Effector memory CD4-positive, alpha-beta T cell (primary cell): ENCODE data around the gene NDFIP2.

Experiments
- DNase-seq, 3 donors: peaks; one replicate each; pipeline ENCODE4 v3.0.0-alpha.2; 2020
- H3K27ac ChIP-seq: 2 replicates; pipeline ENCODE4 v1.7.0; 2013; ENCODE audit warnings: mild to moderate bottlenecking, low read length, moderate library complexity; ENCODE audit not compliant: insufficient read depth, poor library complexity, severe bottlenecking
- H3K27me3 ChIP-seq: replicated peaks from 2 replicates; pipeline ENCODE4 v1.7.0; 2013; ENCODE audit warnings: mild to moderate bottlenecking, low read length; ENCODE audit not compliant: insufficient read depth, control insufficient read depth, poor library complexity, severe bottlenecking
- H3K36me3 ChIP-seq: 2 replicates; pipeline ENCODE4 v1.7.0; 2013; ENCODE audit warnings: mild to moderate bottlenecking, low read length, moderate library complexity; ENCODE audit not compliant: control insufficient read depth, insufficient read depth
- H3K4me1 ChIP-seq: 2 replicates; pipeline ENCODE4 v1.7.0; 2013; ENCODE audit warnings: low read length, mild to moderate bottlenecking; ENCODE audit not compliant: control insufficient read depth, insufficient read depth, poor library complexity, severe bottlenecking
- H3K4me3 ChIP-seq: 2 replicates; pipeline ENCODE4 v1.7.0; 2013; ENCODE audit warnings: low read length, low read depth, mild to moderate bottlenecking; ENCODE audit not compliant: insufficient read depth, poor library complexity, severe bottlenecking
- H3K9me3 ChIP-seq: 2 replicates; pipeline ENCODE4 v1.7.0; 2013; ENCODE audit warnings: mild to moderate bottlenecking, low read length, moderate library complexity; ENCODE audit not compliant: control insufficient read depth

The NDFIP2 gene

DNA sequence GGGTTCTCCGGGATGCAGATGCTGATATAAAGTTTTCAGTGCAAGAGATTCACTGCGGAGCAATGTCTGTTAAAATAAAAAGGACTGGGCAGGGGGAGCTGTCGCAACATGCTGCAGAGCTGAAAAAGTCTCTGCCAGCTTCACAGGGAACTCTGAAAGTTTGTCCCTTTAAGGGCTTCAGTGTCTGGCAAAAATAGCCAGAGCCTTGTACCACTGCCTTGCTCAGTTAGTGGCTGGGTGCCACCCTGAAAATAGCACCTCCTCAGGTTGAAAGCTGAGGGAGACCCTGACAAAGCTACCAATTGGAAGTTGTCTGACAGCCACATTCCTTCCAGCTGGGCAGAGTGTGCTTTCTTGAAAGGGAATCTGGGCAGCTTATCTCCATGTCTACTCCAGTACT, 3.0 kb upstream of the NDFIP2 start:
- Histone ChIP-seq H3K27ac (no peak overlapping the region), H3K27me3 (no peaks in the 10 kb centered on the region), H3K4me1 (peaks cover 6% of the 10 kb centered on the region), H3K36me3 (no peaks in the 10 kb centered on the region), H3K9me3 (no peaks in the 10 kb centered on the region), H3K4me3 (no peak overlapping the region)
- DNase-seq, result no peak

DNA sequence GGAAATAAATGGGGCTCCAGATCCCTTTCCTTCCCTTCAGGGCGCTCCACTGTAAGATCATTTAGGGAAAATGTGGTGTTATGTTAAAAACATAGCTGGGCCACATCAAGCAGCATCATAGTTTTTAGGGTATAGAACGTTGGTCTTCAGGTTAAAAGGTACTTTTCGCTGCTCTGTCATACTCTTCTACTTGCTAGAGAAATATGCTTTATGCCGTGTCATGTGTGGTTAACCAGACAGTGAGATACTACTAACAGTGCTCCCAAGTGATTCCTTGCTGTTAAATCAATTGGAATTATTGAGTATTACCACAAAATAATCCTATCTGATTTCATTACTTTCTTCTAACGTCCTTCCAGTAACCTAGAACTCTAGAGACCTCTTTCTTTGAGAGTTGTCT, 1.1 kb upstream of the NDFIP2 start:
- H3K4me1 ChIP-seq, result peaks cover 6% of the 10 kb centered on the region
- H3K27me3 ChIP-seq, result no peaks in the 10 kb centered on the region
- no peak overlapping the region for H3K4me3 ChIP-seq
- H3K36me3 ChIP-seq, result no peaks in the 10 kb centered on the region
- H3K27ac ChIP-seq, result no peak overlapping the region
- H3K9me3 ChIP-seq, result no peaks in the 10 kb centered on the region
- DNase-seq, result no peak

DNA sequence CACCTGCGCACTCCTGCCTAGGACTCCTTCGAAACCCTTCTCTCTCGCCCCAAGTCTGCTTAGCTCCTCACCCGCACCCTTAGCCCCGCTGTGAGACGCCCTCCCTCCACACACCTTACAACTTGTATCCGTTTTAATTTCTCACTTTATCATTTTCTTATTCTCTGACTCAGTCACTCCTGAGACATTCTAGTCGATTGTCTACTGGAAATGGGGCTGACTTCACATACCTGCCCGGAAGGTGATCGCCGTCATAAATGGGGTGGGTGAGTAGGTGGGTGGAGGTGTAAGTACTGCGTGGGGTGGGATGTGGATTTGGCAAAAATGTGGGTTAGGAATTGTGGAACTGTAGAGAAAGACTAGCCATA, 714 bp downstream of the NDFIP2 start:
- DNase-seq, result peak; percentile 7 to 46 (median 32)
- Histone ChIP-seq H3K36me3 (no peaks in the 10 kb centered on the region), H3K27me3 (no peaks in the 10 kb centered on the region), H3K9me3 (no peaks in the 10 kb centered on the region), H3K4me1 (peaks cover 6% of the 10 kb centered on the region), H3K27ac (peak overlapping the region; percentile 57), H3K4me3 (peak overlapping the region; percentile 83)

DNA sequence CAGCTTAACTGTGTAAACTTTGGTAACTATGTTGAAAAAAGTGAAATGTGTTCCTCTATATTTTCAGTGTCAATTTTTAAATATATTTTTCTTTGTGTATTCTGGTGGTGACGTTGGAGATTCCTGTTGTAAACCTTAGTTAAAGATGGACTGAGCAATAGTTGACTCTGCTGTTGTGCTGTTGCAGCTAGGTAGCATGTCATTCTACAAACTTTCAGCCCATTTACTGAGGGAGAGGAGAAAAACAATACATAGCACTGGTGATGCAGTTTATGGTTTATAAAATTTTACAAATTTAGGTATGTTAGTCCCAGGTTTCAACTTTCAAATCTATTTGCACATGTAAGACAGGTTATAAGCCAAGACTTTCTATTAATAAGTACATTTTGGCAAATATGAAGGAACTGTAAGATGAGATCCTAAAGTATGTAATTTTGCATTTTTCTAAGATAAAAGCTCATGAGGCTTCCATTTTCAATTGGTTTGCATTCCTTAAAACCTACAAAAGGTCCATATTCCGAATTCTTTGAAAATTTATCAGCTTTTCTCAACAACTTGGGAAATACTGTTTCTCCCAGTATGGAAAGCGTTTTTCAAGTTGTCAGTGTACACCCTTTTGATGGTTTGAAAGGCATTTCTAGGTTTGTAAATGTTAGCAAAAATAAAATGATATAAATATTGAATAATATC, 1.5 kb downstream of the NDFIP2 start:
- Histone ChIP-seq H3K36me3 (no peaks in the 10 kb centered on the region), H3K27me3 (no peaks in the 10 kb centered on the region), H3K27ac (no peak overlapping the region), H3K9me3 (no peaks in the 10 kb centered on the region), H3K4me3 (peak overlapping the region; percentile 83), H3K4me1 (peaks cover 6% of the 10 kb centered on the region)
- DNase-seq, result no peak

DNA sequence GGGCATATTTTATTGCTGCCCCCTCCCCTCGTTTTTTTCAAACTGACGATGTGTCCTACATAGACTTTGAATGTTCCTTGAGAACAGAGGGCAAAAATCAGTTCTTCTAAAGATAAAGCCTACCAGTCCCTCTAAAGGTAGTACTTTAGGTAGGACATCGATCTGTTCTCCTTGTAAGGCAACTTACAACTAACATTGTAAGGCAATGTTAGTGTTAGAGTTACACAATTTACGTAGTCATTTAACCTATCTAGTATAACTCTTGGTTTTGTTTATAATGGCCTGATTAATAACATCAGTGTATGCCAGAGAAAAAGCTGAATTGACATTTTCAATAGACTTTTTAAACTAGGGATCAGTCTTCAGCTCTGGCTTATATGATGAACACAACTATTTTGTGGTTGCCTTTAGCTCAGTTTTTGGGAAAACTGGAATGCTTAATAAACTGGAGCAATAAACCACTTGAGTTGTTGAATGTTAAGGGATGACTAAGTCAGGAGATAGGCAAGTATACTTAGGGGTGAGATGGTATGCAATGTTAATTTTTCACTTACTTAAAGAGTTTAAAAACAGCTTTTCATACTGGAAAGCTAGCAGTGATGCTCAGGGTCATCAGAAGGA, 2.2 kb downstream of the NDFIP2 start:
- H3K36me3 ChIP-seq, result no peaks in the 10 kb centered on the region
- H3K27me3 ChIP-seq, result no peaks in the 10 kb centered on the region
- H3K27ac ChIP-seq, result no peak overlapping the region
- peaks cover 6% of the 10 kb centered on the region for H3K4me1 ChIP-seq
- H3K9me3 ChIP-seq, result no peaks in the 10 kb centered on the region
- H3K4me3 ChIP-seq, result no peak overlapping the region
- no peak for DNase-seq

DNA sequence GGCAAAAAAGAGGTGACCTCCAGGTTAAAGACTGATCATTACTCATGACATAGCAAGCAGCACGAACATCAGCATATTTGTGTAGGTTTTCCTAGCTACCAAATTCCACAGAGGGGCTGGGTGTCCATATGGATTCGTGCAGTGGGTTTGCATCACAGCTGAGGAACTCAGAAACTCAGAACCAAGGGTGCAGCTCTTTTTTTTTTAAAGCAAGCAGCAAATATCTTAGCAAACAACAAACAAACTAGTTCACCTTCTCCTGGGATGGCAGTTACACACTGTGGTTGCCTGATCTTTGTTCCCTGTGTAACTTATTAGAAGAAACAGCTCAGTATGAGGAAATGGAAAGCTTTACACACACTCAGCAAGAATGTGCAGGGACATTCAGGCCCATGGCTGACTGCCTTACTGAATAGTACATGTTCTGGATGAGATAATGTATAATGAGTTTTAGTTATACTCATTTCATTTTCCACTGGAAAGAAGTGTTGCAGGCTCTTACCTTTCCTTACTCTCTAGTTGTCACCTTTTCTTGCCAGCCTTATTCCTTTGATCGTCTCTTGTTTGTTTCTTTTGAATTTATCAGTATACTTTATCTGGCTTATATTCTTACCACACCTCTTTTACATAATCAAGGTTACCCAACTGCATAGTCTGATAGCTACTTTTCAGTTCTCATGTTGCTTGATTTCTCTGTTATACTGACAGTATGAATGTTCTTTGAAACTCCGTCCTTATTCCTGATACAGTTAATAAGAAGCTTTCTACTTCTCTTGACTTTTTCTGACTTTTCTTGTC, 4.3 kb downstream of the NDFIP2 start:
- Histone ChIP-seq H3K4me1 (peaks cover 6% of the 10 kb centered on the region), H3K9me3 (no peaks in the 10 kb centered on the region), H3K36me3 (no peaks in the 10 kb centered on the region), H3K27me3 (no peaks in the 10 kb centered on the region), H3K4me3 (no peak overlapping the region), H3K27ac (no peak overlapping the region)
- no peak for DNase-seq

DNA sequence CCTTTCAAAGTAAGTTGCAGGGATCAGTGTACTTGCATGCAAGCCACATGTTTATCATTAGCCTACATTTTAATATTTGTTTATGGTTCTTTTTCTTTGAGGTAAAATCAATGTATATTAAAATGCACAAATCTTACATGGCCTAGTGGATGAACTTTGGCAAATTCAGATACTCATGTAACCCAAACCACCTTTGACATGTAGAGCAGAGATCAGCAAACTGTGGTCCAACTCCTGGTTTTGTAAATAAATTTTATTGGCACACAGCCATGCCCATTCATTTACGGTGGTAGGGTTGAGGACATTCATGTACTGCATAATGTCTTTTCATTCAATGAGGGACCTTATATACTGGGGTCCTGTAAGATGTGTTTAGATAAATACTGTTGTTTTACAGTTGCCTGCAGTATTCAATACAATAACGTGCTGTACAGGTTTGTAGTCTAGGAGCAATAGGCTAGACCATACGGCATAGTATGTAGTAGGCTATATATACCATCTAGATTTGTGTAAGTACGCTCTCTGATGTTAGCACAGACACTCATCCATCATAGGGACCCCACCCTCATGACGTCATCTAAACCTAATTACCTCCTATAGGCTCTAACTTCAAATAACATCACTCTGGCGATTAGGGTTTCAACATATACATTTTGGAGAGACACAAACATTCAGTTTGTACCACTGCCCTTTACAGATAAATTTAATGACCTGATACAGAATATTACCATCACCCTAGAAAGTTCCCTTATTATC, 5.7 kb downstream of the NDFIP2 start:
- DNase-seq, result no peak
- Histone ChIP-seq H3K36me3 (no peaks in the 10 kb centered on the region), H3K9me3 (no peaks in the 10 kb centered on the region), H3K4me1 (peaks cover 3% of the 10 kb centered on the region), H3K27me3 (no peaks in the 10 kb centered on the region), H3K4me3 (no peak overlapping the region), H3K27ac (no peak overlapping the region)

DNA sequence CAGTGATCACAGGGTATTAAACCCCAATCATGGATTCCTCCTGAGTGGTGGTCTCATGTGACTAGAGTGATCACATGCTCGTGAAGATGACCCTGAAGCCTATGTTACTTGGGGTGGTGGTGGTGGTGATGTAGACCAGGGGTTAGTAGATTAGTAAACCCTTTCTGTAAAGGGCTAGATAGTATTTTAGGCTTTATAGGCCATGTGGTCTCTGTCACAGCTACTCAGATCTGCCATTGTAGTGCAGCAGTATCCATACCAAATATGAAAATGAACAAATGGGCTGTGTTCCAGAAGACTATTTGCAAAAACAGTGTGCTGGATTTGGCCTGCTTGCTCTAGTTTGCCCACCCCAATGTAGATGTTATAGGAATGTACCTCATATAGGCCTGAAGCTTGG, 9.4 kb downstream of the NDFIP2 start:
- Histone ChIP-seq H3K27me3 (no peaks in the 10 kb centered on the region), H3K9me3 (no peaks in the 10 kb centered on the region), H3K4me1 (no peaks in the 10 kb centered on the region), H3K27ac (no peak overlapping the region), H3K36me3 (no peaks in the 10 kb centered on the region), H3K4me3 (no peak overlapping the region)
- DNase-seq, result no peak

DNA sequence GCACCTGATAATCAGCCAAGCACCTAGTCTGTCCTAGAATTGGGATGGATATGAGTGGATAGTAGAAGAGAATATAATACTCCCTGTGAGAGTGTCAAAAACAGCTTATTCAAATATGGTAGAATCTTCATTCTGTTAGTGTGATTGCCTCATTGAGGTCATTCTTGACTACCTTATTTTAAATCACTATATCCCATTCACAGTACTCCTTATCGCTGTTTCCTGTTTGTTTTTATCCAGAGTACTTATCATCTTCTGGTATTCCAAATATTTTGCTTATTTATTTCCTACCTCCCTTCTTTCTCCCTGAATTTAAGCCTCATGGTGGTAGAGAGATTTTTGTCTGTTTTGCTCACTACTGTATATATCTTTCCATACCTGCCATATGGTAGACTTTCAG, 9.9 kb downstream of the NDFIP2 start:
- H3K36me3 ChIP-seq, result no peaks in the 10 kb centered on the region
- no peak overlapping the region for H3K27ac ChIP-seq
- no peaks in the 10 kb centered on the region for H3K4me1 ChIP-seq
- no peaks in the 10 kb centered on the region for H3K9me3 ChIP-seq
- no peaks in the 10 kb centered on the region for H3K27me3 ChIP-seq
- DNase-seq, result no peak
- no peak overlapping the region for H3K4me3 ChIP-seq
